GM23338 (cell line): ENCODE measurements around the gene PTPRF. TPM values are rescaled to one million over a fixed set of nuclear protein-coding genes. Genes with fewer than 3 reads are reported as not detected.

Experiments
- ATAC-seq: fragments of 200-7000 bp; cut with Tn5 transposase; 3 replicates; pipeline ENCODE4 v1.9.1; 2020
- DNase-seq: peaks from one replicate; pipeline ENCODE4 v3.0.0-alpha.2; 2015; ENCODE audit warnings: low spot score
- H2AFZ ChIP-seq: fragments of 200-600 bp; sonication (generic); 2 replicates; pipeline ENCODE4 v1.8.0; 2016; ENCODE audit warnings: antibody characterized with exemption, mild to moderate bottlenecking, moderate library complexity
- H3F3A ChIP-seq: fragments of 200-600 bp; sonication (generic); replicated peaks from 2 replicates; pipeline ENCODE4 v1.8.0; 2017; ENCODE audit warnings: antibody characterized with exemption, mixed run types, low read depth
- H3K27ac ChIP-seq: fragments of 200-600 bp; sonication (generic); 2 replicates; pipeline ENCODE4 v1.6.1; 2016; ENCODE audit warnings: low read depth
- H3K27me3 ChIP-seq: fragments of 200-600 bp; sonication (generic); 2 replicates; pipeline ENCODE4 v1.8.0; 2016; ENCODE audit warnings: mild to moderate bottlenecking, mixed run types, moderate library complexity; ENCODE audit not compliant: insufficient read depth
- H3K36me3 ChIP-seq: fragments of 200-600 bp; sonication (generic); 2 replicates; pipeline ENCODE4 v1.8.0; 2016; ENCODE audit warnings: mild to moderate bottlenecking; ENCODE audit not compliant: insufficient read depth
- H3K4me1 ChIP-seq: fragments of 200-600 bp; sonication (generic); 2 replicates; pipeline ENCODE4 v1.8.0; 2016; ENCODE audit warnings: mild to moderate bottlenecking, moderate library complexity; ENCODE audit not compliant: insufficient read depth
- H3K4me2 ChIP-seq: fragments of 200-600 bp; sonication (generic); 2 replicates; pipeline ENCODE4 v1.7.1; 2017; ENCODE audit warnings: mixed run types
- H3K4me3 ChIP-seq: fragments of 200-600 bp; sonication (generic); 2 replicates; pipeline ENCODE4 v1.6.1; 2016; ENCODE audit warnings: mixed run types
- H3K79me2 ChIP-seq: fragments of 200-600 bp; sonication (generic); replicated peaks from 2 replicates; pipeline ENCODE4 v1.8.0; 2017; ENCODE audit warnings: mild to moderate bottlenecking; ENCODE audit not compliant: insufficient read depth
- H3K9me2 ChIP-seq: fragments of 200-600 bp; sonication (generic); 2 replicates; pipeline ENCODE4 v1.8.0; 2017; ENCODE audit not compliant: insufficient read depth
- H4K20me1 ChIP-seq: fragments of 200-600 bp; sonication (generic); replicated peaks from 2 replicates; pipeline ENCODE4 v1.8.0; 2017; ENCODE audit warnings: mild to moderate bottlenecking; ENCODE audit not compliant: insufficient read depth
- H3K27ac Mint-ChIP-seq: 2 replicates; pipeline ENCODE4 v1.8.0; 2020; ENCODE audit warnings: inconsistent platforms, mild to moderate bottlenecking, moderate library complexity, mixed read lengths
- H3K27me3 Mint-ChIP-seq: 3 replicates; pipeline ENCODE4 v1.8.0; 2022; ENCODE audit warnings: low read depth, mild to moderate bottlenecking, moderate library complexity, mixed read lengths, inconsistent platforms; ENCODE audit not compliant: insufficient read depth, poor library complexity
- H3K36me3 Mint-ChIP-seq: 3 replicates; pipeline ENCODE4 v1.8.0; 2021; ENCODE audit warnings: low read depth, mild to moderate bottlenecking, inconsistent platforms, moderate library complexity, mixed read lengths
- H3K4me1 Mint-ChIP-seq: 3 replicates; pipeline ENCODE4 v1.8.0; 2020; ENCODE audit warnings: mild to moderate bottlenecking, inconsistent platforms, mixed read lengths
- H3K4me3 Mint-ChIP-seq: 3 replicates; pipeline ENCODE4 v1.8.0; 2021; ENCODE audit warnings: moderate library complexity, mild to moderate bottlenecking, inconsistent platforms, mixed read lengths
- H3K9me3 Mint-ChIP-seq: 3 replicates; pipeline ENCODE4 v1.8.0; 2020; ENCODE audit warnings: moderate library complexity, mild to moderate bottlenecking, inconsistent platforms, mixed read lengths
- EZH2phosphoT487 ChIP-seq: fragments of 200-600 bp; sonication (generic); IDR thresholded peaks from one replicate; pipeline ENCODE4 v1.8.1; 2018; ENCODE audit warnings: antibody characterized with exemption; ENCODE audit not compliant: unreplicated experiment
- ZNF331 ChIP-seq: fragments of 250-450 bp; sonication (Bioruptor Pico); IDR thresholded peaks from 2 replicates; pipeline ENCODE4 v1.5.0; 2020; ENCODE audit warnings: low read depth, mild to moderate bottlenecking, moderate library complexity
- polyA plus RNA-seq: library from polyadenylated mRNA; unstranded; fragments of >200 nt; fragmentation: Nextera tagmentation; extraction: Ambion mirVana; gene quantifications from 2 replicates; pipeline ENCODE4 v1.2.1, GENCODE V29; 2016
- total RNA-seq: library from RNA; depleted of rRNA; stranded (reverse); fragments of >200 nt; shearing (Covaris generic); gene quantifications from 2 replicates; pipeline ENCODE4 v1.2.3, GENCODE V29; 2014
- TF ChIP-seq, protein P1 (sequence below): IDR thresholded peaks from one replicate; pipeline ENCODE4 v1.6.1; 2018; ENCODE audit warnings: antibody characterized with exemption; ENCODE audit not compliant: unreplicated experiment
- TF ChIP-seq, protein P2 (sequence below): fragments of 250-450 bp; sonication (Bioruptor Pico); IDR thresholded peaks from 2 replicates; pipeline ENCODE4 v1.5.0; 2020; ENCODE audit warnings: mild to moderate bottlenecking, moderate library complexity

Gene PTPRF
- total and polyA plus RNA-seq, 2 experiments from 2014 or later, result 52.4 to 173 TPM

DNA sequence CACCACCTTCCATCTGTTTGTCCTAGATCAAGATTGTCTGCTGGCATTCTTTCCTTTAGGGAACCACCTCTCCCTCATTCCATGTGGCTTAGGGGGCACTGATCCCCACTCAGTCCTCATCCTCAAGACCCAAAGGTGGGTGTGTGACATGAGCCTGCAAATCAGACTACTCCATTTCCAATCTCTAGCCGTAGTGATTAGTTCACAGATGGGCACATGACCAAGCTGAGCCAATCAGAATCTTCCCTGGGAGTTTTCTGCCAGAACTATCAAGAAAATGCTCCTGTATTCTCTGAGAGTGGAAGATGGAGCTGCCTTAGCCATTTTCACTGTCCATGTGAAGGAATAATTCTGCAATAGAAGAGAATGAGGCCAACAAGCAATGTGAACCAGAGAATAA is 19.3 kb upstream of the PTPRF start:
- H4K20me1 ChIP-seq, result no peaks in the 10 kb centered on the region
- DNase-seq (no peak), ATAC-seq (no peak)
- H3K27me3 Mint-ChIP-seq, result peaks cover 9% of the 10 kb centered on the region
- H3K9me2 ChIP-seq, result 0 out of 2 replicates have a peak, but pooled peaks cover 5% of the 10 kb centered on the region
- TF ChIP-seq, protein P1, sequence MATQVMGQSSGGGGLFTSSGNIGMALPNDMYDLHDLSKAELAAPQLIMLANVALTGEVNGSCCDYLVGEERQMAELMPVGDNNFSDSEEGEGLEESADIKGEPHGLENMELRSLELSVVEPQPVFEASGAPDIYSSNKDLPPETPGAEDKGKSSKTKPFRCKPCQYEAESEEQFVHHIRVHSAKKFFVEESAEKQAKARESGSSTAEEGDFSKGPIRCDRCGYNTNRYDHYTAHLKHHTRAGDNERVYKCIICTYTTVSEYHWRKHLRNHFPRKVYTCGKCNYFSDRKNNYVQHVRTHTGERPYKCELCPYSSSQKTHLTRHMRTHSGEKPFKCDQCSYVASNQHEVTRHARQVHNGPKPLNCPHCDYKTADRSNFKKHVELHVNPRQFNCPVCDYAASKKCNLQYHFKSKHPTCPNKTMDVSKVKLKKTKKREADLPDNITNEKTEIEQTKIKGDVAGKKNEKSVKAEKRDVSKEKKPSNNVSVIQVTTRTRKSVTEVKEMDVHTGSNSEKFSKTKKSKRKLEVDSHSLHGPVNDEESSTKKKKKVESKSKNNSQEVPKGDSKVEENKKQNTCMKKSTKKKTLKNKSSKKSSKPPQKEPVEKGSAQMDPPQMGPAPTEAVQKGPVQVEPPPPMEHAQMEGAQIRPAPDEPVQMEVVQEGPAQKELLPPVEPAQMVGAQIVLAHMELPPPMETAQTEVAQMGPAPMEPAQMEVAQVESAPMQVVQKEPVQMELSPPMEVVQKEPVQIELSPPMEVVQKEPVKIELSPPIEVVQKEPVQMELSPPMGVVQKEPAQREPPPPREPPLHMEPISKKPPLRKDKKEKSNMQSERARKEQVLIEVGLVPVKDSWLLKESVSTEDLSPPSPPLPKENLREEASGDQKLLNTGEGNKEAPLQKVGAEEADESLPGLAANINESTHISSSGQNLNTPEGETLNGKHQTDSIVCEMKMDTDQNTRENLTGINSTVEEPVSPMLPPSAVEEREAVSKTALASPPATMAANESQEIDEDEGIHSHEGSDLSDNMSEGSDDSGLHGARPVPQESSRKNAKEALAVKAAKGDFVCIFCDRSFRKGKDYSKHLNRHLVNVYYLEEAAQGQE, result no peak
- TF ChIP-seq EZH2phosphoT487, result no peak
- TF ChIP-seq, protein P2, sequence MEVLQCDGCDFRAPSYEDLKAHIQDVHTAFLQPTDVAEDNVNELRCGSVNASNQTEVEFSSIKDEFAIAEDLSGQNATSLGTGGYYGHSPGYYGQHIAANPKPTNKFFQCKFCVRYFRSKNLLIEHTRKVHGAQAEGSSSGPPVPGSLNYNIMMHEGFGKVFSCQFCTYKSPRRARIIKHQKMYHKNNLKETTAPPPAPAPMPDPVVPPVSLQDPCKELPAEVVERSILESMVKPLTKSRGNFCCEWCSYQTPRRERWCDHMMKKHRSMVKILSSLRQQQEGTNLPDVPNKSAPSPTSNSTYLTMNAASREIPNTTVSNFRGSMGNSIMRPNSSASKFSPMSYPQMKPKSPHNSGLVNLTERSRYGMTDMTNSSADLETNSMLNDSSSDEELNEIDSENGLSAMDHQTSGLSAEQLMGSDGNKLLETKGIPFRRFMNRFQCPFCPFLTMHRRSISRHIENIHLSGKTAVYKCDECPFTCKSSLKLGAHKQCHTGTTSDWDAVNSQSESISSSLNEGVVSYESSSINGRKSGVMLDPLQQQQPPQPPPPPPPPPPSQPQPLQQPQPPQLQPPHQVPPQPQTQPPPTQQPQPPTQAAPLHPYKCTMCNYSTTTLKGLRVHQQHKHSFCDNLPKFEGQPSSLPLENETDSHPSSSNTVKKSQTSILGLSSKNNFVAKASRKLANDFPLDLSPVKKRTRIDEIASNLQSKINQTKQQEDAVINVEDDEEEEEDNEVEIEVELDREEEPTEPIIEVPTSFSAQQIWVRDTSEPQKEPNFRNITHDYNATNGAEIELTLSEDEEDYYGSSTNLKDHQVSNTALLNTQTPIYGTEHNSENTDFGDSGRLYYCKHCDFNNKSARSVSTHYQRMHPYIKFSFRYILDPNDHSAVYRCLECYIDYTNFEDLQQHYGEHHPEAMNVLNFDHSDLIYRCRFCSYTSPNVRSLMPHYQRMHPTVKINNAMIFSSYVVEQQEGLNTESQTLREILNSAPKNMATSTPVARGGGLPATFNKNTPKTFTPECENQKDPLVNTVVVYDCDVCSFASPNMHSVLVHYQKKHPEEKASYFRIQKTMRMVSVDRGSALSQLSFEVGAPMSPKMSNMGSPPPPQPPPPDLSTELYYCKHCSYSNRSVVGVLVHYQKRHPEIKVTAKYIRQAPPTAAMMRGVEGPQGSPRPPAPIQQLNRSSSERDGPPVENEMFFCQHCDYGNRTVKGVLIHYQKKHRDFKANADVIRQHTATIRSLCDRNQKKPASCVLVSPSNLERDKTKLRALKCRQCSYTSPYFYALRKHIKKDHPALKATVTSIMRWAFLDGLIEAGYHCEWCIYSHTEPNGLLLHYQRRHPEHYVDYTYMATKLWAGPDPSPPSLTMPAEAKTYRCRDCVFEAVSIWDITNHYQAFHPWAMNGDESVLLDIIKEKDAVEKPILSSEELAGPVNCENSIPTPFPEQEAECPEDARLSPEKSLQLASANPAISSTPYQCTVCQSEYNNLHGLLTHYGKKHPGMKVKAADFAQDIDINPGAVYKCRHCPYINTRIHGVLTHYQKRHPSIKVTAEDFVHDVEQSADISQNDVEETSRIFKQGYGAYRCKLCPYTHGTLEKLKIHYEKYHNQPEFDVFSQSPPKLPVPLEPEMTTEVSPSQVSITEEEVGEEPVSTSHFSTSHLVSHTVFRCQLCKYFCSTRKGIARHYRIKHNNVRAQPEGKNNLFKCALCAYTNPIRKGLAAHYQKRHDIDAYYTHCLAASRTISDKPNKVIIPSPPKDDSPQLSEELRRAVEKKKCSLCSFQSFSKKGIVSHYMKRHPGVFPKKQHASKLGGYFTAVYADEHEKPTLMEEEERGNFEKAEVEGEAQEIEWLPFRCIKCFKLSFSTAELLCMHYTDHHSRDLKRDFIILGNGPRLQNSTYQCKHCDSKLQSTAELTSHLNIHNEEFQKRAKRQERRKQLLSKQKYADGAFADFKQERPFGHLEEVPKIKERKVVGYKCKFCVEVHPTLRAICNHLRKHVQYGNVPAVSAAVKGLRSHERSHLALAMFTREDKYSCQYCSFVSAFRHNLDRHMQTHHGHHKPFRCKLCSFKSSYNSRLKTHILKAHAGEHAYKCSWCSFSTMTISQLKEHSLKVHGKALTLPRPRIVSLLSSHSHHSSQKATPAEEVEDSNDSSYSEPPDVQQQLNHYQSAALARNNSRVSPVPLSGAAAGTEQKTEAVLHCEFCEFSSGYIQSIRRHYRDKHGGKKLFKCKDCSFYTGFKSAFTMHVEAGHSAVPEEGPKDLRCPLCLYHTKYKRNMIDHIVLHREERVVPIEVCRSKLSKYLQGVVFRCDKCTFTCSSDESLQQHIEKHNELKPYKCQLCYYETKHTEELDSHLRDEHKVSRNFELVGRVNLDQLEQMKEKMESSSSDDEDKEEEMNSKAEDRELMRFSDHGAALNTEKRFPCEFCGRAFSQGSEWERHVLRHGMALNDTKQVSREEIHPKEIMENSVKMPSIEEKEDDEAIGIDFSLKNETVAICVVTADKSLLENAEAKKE, result no peak
- TF ChIP-seq ZNF331 (CRISPR knock-in tag), result no peak
- H3K79me2 ChIP-seq, result no peaks in the 10 kb centered on the region
- H3F3A ChIP-seq, result no peaks in the 10 kb centered on the region
- no peak overlapping the region for H3K27ac Mint-ChIP-seq
- no peaks in the 10 kb centered on the region for H3K9me3 Mint-ChIP-seq
- H3K36me3 Mint-ChIP-seq, result no peaks in the 10 kb centered on the region
- H3K27me3 ChIP-seq, result no peaks in the 10 kb centered on the region
- H3K4me2 ChIP-seq, result no peak overlapping the region
- peaks cover 15% of the 10 kb centered on the region; the same call in 1 of the 2 replicates for H3K4me1 ChIP-seq
- H3K36me3 ChIP-seq, result no peaks in the 10 kb centered on the region
- H3K4me3 Mint-ChIP-seq, result no peak overlapping the region
- no peak overlapping the region for H3K27ac ChIP-seq
- H3K4me3 ChIP-seq, result no peak overlapping the region
- H3K4me1 Mint-ChIP-seq, result peaks cover 16% of the 10 kb centered on the region; the same call in 2 of the 3 replicates
- no peak overlapping the region for H2AFZ ChIP-seq
